Measurements from ENCODE around the gene GSE1.

Gene GSE1

DNA sequence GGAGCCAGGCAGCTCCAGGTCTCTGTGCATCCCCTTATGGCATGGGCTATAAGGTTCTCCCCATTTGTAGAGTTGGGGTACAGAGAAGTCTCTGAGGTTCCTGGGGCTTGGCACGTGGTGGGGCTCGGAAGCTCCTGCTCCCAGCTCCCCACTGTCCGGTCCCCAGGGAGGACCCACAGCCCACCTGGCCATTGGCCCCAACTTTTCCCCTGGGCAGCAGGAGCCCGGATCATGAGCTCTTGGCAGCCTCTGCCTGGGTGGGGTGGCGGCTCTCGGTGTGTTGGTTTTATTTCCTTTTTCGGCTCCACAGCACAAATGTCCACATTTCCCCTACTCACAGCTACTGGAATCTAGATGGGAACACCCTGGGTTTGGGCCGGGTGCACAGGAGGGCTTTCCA is 30.5 kb downstream of the GSE1 start:
- no peak for ATAC-seq (ENCODE audit: low read depth)
- TF ChIP-seq, protein P1, sequence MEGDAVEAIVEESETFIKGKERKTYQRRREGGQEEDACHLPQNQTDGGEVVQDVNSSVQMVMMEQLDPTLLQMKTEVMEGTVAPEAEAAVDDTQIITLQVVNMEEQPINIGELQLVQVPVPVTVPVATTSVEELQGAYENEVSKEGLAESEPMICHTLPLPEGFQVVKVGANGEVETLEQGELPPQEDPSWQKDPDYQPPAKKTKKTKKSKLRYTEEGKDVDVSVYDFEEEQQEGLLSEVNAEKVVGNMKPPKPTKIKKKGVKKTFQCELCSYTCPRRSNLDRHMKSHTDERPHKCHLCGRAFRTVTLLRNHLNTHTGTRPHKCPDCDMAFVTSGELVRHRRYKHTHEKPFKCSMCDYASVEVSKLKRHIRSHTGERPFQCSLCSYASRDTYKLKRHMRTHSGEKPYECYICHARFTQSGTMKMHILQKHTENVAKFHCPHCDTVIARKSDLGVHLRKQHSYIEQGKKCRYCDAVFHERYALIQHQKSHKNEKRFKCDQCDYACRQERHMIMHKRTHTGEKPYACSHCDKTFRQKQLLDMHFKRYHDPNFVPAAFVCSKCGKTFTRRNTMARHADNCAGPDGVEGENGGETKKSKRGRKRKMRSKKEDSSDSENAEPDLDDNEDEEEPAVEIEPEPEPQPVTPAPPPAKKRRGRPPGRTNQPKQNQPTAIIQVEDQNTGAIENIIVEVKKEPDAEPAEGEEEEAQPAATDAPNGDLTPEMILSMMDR (IDR thresholded peaks at IDR 0.05; ENCODE audit: poor library complexity, severe bottlenecking) = no peak
- no peak for DNase-seq (ENCODE audit: low spot score)
- Histone ChIP-seq H3K27ac (ENCODE audit: poor library complexity, severe bottlenecking) (no peak overlapping the region), H3K36me3 (ENCODE audit: low read depth) (no peaks in the 10 kb centered on the region), H3K4me1 (ENCODE audit: insufficient read depth, poor library complexity, severe bottlenecking) (peaks cover 12% of the 10 kb centered on the region), H3K4me3 (ENCODE audit: severe bottlenecking) (no peak overlapping the region), H3K9me3 (ENCODE audit: severe bottlenecking) (no peaks in the 10 kb centered on the region), H3K27me3 (ENCODE audit: insufficient read depth, poor library complexity, severe bottlenecking) (no peaks in the 10 kb centered on the region)

DNA sequence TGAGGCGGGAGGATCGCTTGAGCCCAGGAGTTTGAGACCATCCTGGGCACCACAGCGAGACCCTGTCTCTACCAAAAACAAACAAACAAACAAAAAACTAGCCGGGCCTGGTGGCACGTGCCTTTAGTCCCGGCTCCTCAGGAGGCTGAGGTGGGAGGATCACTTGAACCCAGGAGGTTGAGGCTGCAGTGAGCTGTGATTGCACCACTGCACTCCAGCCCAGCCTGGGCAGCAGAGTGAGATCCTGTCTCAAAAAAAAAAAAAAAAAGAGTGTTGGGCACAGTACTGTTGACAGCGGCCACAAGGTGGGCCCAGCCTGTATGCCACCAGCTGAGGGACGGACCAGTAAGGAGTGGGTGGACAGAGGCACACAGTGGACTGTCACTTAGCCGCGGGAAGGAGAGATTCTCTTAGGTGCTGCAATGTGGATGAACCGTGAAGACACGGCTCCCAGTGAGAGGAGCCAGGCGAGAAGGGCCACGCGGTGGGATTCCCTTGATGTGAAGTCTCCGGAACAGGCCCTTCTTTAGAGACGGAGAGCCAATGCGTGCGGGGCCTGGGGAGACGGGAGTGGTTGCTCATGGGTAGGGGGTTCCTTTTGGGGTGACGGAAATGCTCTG is 31.1 kb downstream of the GSE1 start:
- Histone ChIP-seq H3K9me3 (ENCODE audit: severe bottlenecking) (no peaks in the 10 kb centered on the region), H3K27ac (ENCODE audit: poor library complexity, severe bottlenecking) (peak overlapping the region; percentile 23), H3K36me3 (ENCODE audit: low read depth) (no peaks in the 10 kb centered on the region), H3K27me3 (ENCODE audit: insufficient read depth, poor library complexity, severe bottlenecking) (no peaks in the 10 kb centered on the region), H3K4me3 (ENCODE audit: severe bottlenecking) (no peak overlapping the region), H3K4me1 (ENCODE audit: insufficient read depth, poor library complexity, severe bottlenecking) (peaks cover 12% of the 10 kb centered on the region)
- ATAC-seq (ENCODE audit: low read depth) (no peak), DNase-seq (ENCODE audit: low spot score) (no peak)
- TF ChIP-seq, protein P1 (IDR thresholded peaks at IDR 0.05; ENCODE audit: poor library complexity, severe bottlenecking) = no peak

DNA sequence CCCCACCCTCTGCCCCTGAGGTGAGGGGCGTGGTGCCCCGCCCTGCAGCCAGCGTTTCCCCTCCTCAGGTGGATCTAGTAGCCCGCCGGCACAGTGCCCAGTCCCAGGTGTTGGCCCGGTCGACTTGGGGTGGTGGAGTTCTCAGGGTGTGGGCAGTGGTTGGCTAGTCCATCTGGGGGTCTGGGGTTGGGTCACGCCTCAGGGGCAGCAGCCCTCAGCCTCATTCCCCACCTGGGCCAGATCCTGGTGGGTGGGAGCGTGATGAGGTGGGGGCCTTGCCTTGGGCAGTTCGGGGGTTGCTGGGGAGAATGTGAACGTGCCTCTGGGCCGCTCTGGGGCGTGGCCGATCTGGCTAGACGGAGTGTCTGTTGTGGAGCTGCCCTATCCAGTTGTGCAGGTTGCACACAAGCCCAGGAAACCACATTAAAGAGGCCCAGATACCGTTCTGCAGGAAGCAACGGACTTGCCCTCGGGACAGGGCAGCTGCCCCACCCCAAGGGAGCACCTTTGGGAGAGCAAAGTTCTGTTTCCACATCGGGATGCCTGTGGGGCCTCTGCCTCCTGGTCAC is 32.0 kb downstream of the GSE1 start:
- Histone ChIP-seq H3K27ac (ENCODE audit: poor library complexity, severe bottlenecking) (peak overlapping the region; percentile 23), H3K4me1 (ENCODE audit: insufficient read depth, poor library complexity, severe bottlenecking) (peaks cover 12% of the 10 kb centered on the region), H3K9me3 (ENCODE audit: severe bottlenecking) (no peaks in the 10 kb centered on the region), H3K36me3 (ENCODE audit: low read depth) (no peaks in the 10 kb centered on the region), H3K27me3 (ENCODE audit: insufficient read depth, poor library complexity, severe bottlenecking) (no peaks in the 10 kb centered on the region), H3K4me3 (ENCODE audit: severe bottlenecking) (no peak overlapping the region)
- TF ChIP-seq, protein P1 (IDR thresholded peaks at IDR 0.05; ENCODE audit: poor library complexity, severe bottlenecking) = no peak
- DNase-seq (ENCODE audit: low spot score) = no peak
- peak; percentile 79 for ATAC-seq (ENCODE audit: low read depth)

DNA sequence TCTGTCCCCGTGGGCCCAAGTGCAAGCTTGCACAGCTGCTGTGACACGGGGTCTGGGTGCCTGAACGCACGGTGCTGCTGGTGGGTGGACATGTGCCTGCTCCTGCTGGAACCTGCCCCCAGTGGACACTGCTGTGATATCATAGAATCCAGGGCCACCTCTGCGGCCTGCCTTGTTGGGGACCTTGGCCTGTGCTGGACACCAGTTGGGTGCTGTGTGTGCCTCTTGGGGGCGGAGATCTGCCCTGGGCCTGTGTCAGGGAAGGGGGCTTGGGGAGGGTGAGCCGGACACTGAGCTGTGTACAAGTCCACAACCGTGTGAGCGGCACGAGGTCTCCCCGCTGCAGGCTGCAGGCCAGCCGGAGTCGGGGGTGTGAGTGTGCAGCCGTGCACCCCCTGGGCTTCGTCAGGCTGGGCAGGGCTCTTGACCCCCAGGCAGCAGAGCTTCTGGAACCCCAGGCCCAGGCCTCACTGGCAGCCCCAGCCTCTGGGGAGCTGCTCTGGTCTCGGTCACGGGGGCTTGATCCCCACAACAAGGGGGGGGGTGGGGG is 33.3 kb downstream of the GSE1 start:
- no peaks in the 10 kb centered on the region for H3K27me3 ChIP-seq (ENCODE audit: insufficient read depth, poor library complexity, severe bottlenecking)
- H3K4me1 ChIP-seq (ENCODE audit: insufficient read depth, poor library complexity, severe bottlenecking) = peaks cover 12% of the 10 kb centered on the region
- no peak overlapping the region for H3K4me3 ChIP-seq (ENCODE audit: severe bottlenecking)
- DNase-seq (ENCODE audit: low spot score) = no peak
- no peak for ATAC-seq (ENCODE audit: low read depth)
- no peak overlapping the region for H3K27ac ChIP-seq (ENCODE audit: poor library complexity, severe bottlenecking)
- H3K9me3 ChIP-seq (ENCODE audit: severe bottlenecking) = no peaks in the 10 kb centered on the region
- H3K36me3 ChIP-seq (ENCODE audit: low read depth) = no peaks in the 10 kb centered on the region
- TF ChIP-seq, protein P1 (IDR thresholded peaks at IDR 0.05; ENCODE audit: poor library complexity, severe bottlenecking) = no peak

DNA sequence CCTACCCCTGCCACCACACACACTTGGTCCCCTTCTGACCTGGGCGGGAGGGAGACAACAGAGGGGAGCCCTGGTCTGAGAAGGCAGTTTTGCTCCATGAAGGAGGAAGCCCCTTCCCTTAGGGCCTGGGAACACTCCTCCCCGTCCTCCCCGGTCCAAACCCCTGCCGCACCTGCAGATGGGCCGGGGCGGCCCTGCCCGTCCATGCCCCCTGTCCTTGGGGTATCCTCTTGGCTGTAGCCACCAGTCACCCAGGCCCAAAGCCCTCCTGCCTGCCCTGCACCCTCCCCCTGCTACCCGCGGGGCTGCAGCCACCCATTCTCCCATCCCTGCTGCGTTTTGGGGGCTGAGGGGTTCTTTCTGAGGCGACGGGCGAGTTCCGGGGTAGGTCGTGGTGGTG is 33.9 kb downstream of the GSE1 start:
- TF ChIP-seq, protein P1 (IDR thresholded peaks at IDR 0.05; ENCODE audit: poor library complexity, severe bottlenecking) = no peak
- no peak for ATAC-seq (ENCODE audit: low read depth)
- no peaks in the 10 kb centered on the region for H3K9me3 ChIP-seq (ENCODE audit: severe bottlenecking)
- H3K27me3 ChIP-seq (ENCODE audit: insufficient read depth, poor library complexity, severe bottlenecking) = no peaks in the 10 kb centered on the region
- H3K4me3 ChIP-seq (ENCODE audit: severe bottlenecking) = no peak overlapping the region
- H3K36me3 ChIP-seq (ENCODE audit: low read depth) = no peaks in the 10 kb centered on the region
- H3K4me1 ChIP-seq (ENCODE audit: insufficient read depth, poor library complexity, severe bottlenecking) = peaks cover 12% of the 10 kb centered on the region
- H3K27ac ChIP-seq (ENCODE audit: poor library complexity, severe bottlenecking) = no peak overlapping the region
- DNase-seq (ENCODE audit: low spot score) = no peak

Measured in RWPE2 (cell line).